NB4 (cell line): Measurements from ENCODE around the gene RPS6KA2.

Experiments
- MYC ChIP-seq: IDR thresholded peaks from 2 replicates; pipeline ENCODE4 v1.6.1; 2011; ENCODE audit warnings: low read depth, low read length
- POLR2A ChIP-seq: IDR thresholded peaks from 2 replicates; pipeline ENCODE4 v1.6.1; 2011; ENCODE audit warnings: mild to moderate bottlenecking; ENCODE audit not compliant: insufficient read length; ENCODE audit errors: extremely low read depth
- TF ChIP-seq, protein P1 (sequence below): IDR thresholded peaks from one replicate; pipeline ENCODE4 v1.5.1; 2012; ENCODE audit warnings: low read depth, low read length
- TF ChIP-seq, protein P2 (sequence below): IDR thresholded peaks from 2 replicates; pipeline ENCODE4 v1.6.1; 2011; ENCODE audit warnings: low read depth, low read length

DNA sequence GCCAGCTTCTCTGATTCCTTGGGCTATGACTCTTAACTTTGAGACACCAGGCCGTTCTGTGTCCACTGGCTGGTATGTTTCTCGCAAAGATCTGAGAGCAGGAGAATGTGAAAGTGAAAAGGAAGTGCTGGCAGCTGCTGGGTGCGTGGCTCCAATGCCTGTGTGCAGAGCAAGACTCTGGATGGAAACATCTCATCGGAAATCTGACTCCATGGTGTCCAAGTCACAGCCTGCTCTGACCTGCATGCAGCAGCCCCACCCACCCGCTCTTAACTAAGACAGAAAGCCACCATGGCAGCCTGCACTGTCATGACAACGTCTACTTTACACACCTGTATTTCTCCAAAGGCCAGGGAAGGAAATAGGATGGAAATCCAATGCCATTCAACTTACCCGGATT lies 178.0 kb downstream of the RPS6KA2 start:
- TF ChIP-seq, protein P1, sequence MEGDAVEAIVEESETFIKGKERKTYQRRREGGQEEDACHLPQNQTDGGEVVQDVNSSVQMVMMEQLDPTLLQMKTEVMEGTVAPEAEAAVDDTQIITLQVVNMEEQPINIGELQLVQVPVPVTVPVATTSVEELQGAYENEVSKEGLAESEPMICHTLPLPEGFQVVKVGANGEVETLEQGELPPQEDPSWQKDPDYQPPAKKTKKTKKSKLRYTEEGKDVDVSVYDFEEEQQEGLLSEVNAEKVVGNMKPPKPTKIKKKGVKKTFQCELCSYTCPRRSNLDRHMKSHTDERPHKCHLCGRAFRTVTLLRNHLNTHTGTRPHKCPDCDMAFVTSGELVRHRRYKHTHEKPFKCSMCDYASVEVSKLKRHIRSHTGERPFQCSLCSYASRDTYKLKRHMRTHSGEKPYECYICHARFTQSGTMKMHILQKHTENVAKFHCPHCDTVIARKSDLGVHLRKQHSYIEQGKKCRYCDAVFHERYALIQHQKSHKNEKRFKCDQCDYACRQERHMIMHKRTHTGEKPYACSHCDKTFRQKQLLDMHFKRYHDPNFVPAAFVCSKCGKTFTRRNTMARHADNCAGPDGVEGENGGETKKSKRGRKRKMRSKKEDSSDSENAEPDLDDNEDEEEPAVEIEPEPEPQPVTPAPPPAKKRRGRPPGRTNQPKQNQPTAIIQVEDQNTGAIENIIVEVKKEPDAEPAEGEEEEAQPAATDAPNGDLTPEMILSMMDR: no peak
- TF ChIP-seq MYC: no peak
- TF ChIP-seq, protein P2, sequence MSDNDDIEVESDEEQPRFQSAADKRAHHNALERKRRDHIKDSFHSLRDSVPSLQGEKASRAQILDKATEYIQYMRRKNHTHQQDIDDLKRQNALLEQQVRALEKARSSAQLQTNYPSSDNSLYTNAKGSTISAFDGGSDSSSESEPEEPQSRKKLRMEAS: no peak
- no peak for TF ChIP-seq POLR2A
